ENCODE measurements around the gene SRSF1. TPM values are rescaled to one million over a fixed set of nuclear protein-coding genes. Genes with fewer than 3 reads are reported as not detected.

SRSF1 gene
- polyA plus RNA-seq, 1 donor: 213 TPM

DNA sequence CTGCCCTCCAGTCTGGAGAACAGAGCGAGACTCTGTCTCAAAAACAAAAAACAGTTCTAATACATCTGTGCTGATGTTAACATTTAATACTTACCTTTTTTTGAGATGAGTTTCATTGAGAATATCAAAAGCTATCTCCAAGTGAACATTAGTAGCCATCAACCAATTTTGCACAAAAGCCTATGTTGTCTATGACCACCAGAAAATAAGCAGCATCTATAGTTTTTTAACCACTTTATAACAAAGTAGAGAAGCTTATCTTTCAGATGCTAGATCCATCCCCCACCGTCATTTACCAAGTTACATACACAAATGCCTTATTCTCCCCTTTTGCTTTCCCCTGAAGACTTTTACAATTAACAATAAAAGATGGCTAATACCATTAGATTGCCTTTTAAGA is 4.1 kb downstream of the SRSF1 start:
- H3K27ac ChIP-seq (ENCODE audit: low read length): no peak overlapping the region
- H3K4me1 ChIP-seq (ENCODE audit: control insufficient read depth, insufficient read depth, low read length): peaks cover 23% of the 10 kb centered on the region
- H3K4me3 ChIP-seq (ENCODE audit: low read length): no peak overlapping the region
- H3K27me3 ChIP-seq (ENCODE audit: control insufficient read depth, insufficient read depth, low read length): no peaks in the 10 kb centered on the region
- no peak for DNase-seq
- H3K36me3 ChIP-seq (ENCODE audit: control insufficient read depth, insufficient read depth, low read length): peaks cover 35% of the 10 kb centered on the region
- no CpG with 5 or more reads among the region's 2 CpGs for WGBS (ENCODE audit: insufficient coverage, low lambda C conversion rate)
- H3K9me3 ChIP-seq (ENCODE audit: control insufficient read depth, low read depth, low read length): no peaks in the 10 kb centered on the region

DNA sequence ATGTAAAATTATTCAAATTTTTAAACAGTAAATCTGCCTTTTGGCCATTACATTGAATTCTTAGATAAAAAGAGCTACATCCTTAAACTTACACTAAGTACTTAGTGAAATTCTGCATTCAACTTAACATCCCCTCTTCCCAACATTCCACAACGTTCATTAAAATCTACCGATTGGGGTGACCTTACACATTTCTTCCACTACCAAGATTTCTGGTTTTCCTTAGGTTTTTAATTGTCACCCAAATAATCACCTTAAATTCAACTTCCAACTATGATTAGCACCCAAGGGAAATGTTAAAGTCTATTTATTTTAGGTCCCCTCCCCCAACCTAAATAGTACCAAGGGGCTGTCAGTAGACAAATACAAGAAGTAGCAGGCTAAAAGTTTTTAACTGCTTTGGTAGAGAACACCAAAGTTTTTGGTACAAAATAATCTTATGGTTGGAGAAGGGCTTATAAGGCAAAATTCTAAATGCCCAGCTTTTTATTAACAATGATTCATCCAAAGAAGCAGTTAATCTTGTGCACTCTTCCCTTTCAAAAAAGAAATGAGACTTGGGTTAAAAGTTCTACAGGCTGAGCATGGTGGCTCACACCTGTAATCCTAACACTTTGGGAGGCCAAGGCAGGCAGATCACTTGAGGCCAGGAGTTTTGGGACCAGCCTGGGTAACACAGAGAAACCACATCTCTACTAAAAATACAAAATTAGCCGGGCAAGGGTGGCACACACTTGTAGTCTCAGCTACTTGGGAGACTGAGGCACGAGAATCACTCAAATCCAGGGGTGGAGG is 4.7 kb downstream of the SRSF1 start:
- Histone ChIP-seq H3K27ac (ENCODE audit: low read length) (no peak overlapping the region), H3K4me3 (ENCODE audit: low read length) (no peak overlapping the region), H3K4me1 (ENCODE audit: control insufficient read depth, insufficient read depth, low read length) (peaks cover 23% of the 10 kb centered on the region), H3K9me3 (ENCODE audit: control insufficient read depth, low read depth, low read length) (no peaks in the 10 kb centered on the region), H3K27me3 (ENCODE audit: control insufficient read depth, insufficient read depth, low read length) (no peaks in the 10 kb centered on the region), H3K36me3 (ENCODE audit: control insufficient read depth, insufficient read depth, low read length) (peaks cover 37% of the 10 kb centered on the region)
- no peak for DNase-seq
- 73% methylated on average over 2 of the region's 4 CpGs for WGBS (ENCODE audit: insufficient coverage, low lambda C conversion rate)

DNA sequence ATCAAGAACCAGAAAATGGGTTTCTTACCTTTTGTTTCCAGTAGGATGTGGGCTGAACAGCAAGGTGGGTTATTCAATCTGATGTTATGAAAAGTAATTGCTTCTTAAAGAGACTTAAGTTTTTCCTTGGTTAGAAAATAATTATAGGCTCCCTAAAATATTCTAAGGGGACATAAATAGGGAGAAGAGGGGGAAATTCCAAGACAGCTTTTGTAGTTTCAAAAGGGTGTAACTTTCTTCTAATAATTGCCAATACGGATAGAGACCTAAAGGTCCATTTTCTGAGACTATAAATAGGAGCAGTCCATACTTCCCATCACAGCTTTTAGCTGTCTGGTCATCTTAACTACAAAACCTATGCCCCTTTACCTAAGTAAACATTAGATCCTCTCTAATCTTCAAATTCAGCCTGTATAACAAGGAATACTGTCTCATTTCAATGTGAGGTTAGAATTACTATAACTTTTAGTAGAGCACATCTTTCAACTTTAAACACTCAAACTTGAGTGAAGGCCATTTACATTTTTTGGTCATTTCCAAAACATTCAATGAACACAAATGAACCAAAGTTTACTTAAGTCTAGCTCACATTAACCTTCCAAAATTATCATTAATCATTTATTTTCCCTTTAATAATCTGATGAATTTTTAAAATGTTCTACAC is 5.5 kb downstream of the SRSF1 start:
- Histone ChIP-seq H3K27ac (ENCODE audit: low read length) (no peak overlapping the region), H3K9me3 (ENCODE audit: control insufficient read depth, low read depth, low read length) (no peaks in the 10 kb centered on the region), H3K36me3 (ENCODE audit: control insufficient read depth, insufficient read depth, low read length) (peaks cover 37% of the 10 kb centered on the region), H3K27me3 (ENCODE audit: control insufficient read depth, insufficient read depth, low read length) (no peaks in the 10 kb centered on the region), H3K4me3 (ENCODE audit: low read length) (no peak overlapping the region), H3K4me1 (ENCODE audit: control insufficient read depth, insufficient read depth, low read length) (peaks cover 23% of the 10 kb centered on the region)
- no CpG with 5 or more reads among the region's 1 CpG for WGBS (ENCODE audit: insufficient coverage, low lambda C conversion rate)
- DNase-seq: no peak

DNA sequence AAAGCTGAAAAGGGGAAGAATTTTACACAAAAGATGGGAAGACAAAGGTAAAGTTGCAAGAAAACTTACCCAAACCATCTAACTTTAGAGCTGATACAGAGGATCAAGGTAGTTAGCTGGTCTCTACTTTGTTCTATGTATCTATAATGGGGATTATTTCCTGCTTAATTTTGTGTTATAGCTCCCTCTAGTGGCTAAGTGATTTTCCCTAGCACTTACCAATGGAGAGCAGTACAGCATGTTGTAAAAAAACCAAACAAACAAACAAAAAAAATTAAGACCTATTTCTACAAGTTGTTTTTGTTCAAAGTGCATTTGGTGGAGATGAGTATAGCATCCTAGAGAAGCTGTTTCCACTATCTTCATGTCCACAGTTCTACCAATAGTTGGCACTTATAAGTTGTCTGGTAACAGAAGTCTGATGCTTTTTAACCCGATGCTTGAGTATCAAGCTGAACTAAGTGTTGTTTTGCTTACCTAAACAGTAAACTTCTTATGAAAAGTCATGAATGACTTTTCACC is 7.5 kb downstream of the SRSF1 start:
- no peak overlapping the region for H3K4me3 ChIP-seq (ENCODE audit: low read length)
- H3K27ac ChIP-seq (ENCODE audit: low read length): no peak overlapping the region
- WGBS (ENCODE audit: insufficient coverage, low lambda C conversion rate): no CpG with 5 or more reads among the region's 1 CpG
- no peaks in the 10 kb centered on the region for H3K9me3 ChIP-seq (ENCODE audit: control insufficient read depth, low read depth, low read length)
- H3K36me3 ChIP-seq (ENCODE audit: control insufficient read depth, insufficient read depth, low read length): peaks cover 25% of the 10 kb centered on the region
- no peaks in the 10 kb centered on the region for H3K27me3 ChIP-seq (ENCODE audit: control insufficient read depth, insufficient read depth, low read length)
- peak; percentile 47 to 63 for DNase-seq
- H3K4me1 ChIP-seq (ENCODE audit: control insufficient read depth, insufficient read depth, low read length): peaks cover 10% of the 10 kb centered on the region

DNA sequence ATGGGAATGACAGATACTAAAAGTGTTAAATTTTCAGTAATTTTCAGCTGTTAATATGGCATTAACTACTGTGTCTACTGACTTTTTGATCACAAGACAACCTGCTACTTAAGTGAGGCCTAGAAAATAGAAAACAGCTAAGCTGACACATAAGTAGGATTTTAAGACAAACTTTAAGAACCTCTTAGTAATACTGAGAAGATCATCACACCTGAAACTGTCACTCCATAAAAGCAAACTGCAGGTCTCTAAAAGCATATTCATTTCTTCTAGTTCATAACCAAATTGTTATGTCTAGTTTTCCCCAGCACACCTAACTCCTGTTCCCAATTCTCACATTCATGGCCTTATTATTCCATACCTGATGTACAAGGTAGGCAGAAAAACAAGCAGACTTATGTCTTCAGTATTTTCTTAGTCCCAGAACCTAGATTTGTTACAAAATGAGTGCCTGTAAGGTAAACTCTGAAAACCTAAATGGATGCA is 8.0 kb downstream of the SRSF1 start:
- Histone ChIP-seq H3K27me3 (ENCODE audit: control insufficient read depth, insufficient read depth, low read length) (no peaks in the 10 kb centered on the region), H3K27ac (ENCODE audit: low read length) (no peak overlapping the region), H3K36me3 (ENCODE audit: control insufficient read depth, insufficient read depth, low read length) (peaks cover 22% of the 10 kb centered on the region), H3K4me1 (ENCODE audit: control insufficient read depth, insufficient read depth, low read length) (peaks cover 7% of the 10 kb centered on the region), H3K4me3 (ENCODE audit: low read length) (no peak overlapping the region), H3K9me3 (ENCODE audit: control insufficient read depth, low read depth, low read length) (no peaks in the 10 kb centered on the region)
- DNase-seq: no peak

DNA sequence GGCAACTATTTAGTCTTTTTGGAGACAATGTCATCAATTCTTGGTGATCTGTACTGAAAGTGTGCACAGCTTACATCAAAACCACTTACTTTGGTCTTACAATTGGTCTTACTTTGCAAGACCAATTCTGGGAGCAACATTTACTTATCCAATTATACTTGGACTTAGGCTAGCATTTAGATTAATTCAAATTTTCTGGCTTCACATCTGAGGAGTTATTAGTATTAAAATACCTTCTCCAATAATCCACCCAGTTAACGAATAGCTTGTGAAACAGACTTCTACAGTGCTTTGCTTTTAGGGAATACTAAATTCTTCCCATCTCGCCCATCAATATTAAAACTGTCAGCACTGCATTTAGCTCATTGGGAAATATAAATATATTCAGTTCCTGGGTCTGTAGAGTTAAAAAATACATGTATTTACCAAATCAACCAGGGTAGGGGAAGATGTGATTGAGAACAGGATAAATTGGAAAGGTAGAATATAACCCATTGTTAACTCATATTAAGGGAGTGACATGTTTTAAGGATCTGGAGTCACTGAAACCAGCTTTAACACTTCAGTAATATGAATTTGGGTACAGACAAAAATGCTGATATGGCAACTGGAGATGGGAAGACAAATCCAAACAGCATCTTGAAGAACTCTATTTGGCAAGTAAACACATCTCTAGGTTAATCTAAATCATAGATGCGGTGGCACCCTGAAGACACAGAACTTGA is 9.8 kb downstream of the SRSF1 start:
- 90% methylated on average over 3 of the region's 3 CpGs for WGBS (ENCODE audit: insufficient coverage, low lambda C conversion rate)
- DNase-seq: no peak
- Histone ChIP-seq H3K27ac (ENCODE audit: low read length) (no peak overlapping the region), H3K36me3 (ENCODE audit: control insufficient read depth, insufficient read depth, low read length) (peaks cover 8% of the 10 kb centered on the region), H3K27me3 (ENCODE audit: control insufficient read depth, insufficient read depth, low read length) (no peaks in the 10 kb centered on the region), H3K4me1 (ENCODE audit: control insufficient read depth, insufficient read depth, low read length) (peaks cover 6% of the 10 kb centered on the region), H3K4me3 (ENCODE audit: low read length) (no peak overlapping the region), H3K9me3 (ENCODE audit: control insufficient read depth, low read depth, low read length) (no peaks in the 10 kb centered on the region)

DNA sequence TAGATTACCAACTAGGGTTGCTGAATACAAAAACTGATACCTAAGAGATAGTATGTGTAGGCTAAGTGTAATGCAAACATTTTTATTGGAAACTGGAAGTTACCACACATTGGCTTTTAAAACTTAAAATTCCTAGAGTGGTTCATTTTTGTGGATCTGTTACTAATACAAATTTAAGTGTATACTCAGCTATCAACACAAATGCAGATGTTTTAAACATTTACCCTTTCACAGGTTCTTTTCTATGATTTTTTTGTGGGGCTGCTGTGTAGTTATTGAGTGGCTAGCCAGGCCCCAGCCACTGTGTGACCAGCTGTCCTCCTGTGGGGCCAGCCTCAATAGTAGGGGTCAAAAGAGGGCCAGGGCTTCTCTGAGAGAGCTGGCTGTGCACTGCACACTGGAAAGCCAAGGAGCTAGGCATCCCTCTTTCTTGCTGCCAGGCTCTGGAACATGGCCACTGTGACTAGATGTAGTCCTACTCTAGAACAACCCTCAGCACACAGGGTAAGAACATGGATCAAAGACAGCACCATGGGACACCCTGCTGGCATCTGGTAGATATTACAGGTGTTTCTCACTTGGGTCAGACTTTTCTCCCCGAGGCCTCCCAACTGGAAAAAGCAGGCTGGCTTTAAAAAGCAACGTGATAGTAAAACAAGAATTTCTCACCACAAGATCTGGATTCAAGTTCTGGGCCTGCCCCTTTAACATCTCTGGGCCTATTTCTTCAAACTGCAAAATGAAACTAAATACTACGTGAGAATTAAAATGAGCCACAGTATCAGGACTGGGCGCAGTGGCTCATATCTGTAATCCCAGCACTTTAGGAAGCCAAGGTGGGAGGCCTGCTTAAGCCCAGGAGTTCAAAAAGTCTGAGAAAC is 11.7 kb downstream of the SRSF1 start:
- H3K4me1 ChIP-seq (ENCODE audit: control insufficient read depth, insufficient read depth, low read length): peaks cover 6% of the 10 kb centered on the region
- H3K27me3 ChIP-seq (ENCODE audit: control insufficient read depth, insufficient read depth, low read length): no peaks in the 10 kb centered on the region
- peak; percentile 72 to 76 for DNase-seq
- peaks cover 2% of the 10 kb centered on the region for H3K36me3 ChIP-seq (ENCODE audit: control insufficient read depth, insufficient read depth, low read length)
- 80% methylated on average over 2 of the region's 4 CpGs for WGBS (ENCODE audit: insufficient coverage, low lambda C conversion rate)
- no peaks in the 10 kb centered on the region for H3K9me3 ChIP-seq (ENCODE audit: control insufficient read depth, low read depth, low read length)
- no peak overlapping the region for H3K4me3 ChIP-seq (ENCODE audit: low read length)
- no peak overlapping the region for H3K27ac ChIP-seq (ENCODE audit: low read length)

DNA sequence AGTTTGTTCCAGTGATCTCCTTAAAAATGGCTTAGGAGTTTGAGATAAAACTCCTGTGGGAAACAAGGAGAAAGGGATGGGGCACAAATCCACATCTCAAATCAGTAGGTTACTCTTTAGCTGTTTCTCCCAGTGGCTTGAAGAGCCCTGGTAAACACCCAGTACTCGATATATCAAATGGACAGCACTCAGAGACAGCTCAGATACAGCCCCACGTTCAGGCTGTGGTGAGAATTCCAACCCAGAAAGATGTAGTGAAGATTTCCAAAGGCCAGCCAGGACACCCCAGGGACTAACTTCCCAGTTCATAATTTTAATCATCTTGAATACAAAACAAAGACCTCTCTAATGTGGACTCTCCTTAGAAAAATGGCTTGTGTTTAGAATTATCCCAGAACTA is 12.6 kb downstream of the SRSF1 start:
- H3K4me1 ChIP-seq (ENCODE audit: control insufficient read depth, insufficient read depth, low read length): peaks cover 6% of the 10 kb centered on the region
- H3K27me3 ChIP-seq (ENCODE audit: control insufficient read depth, insufficient read depth, low read length): no peaks in the 10 kb centered on the region
- no peak overlapping the region for H3K27ac ChIP-seq (ENCODE audit: low read length)
- H3K9me3 ChIP-seq (ENCODE audit: control insufficient read depth, low read depth, low read length): no peaks in the 10 kb centered on the region
- WGBS (ENCODE audit: insufficient coverage, low lambda C conversion rate): 20% methylated on average over 1 of the region's 2 CpGs
- H3K36me3 ChIP-seq (ENCODE audit: control insufficient read depth, insufficient read depth, low read length): peaks cover 2% of the 10 kb centered on the region
- no peak overlapping the region for H3K4me3 ChIP-seq (ENCODE audit: low read length)
- DNase-seq: no peak

DNA sequence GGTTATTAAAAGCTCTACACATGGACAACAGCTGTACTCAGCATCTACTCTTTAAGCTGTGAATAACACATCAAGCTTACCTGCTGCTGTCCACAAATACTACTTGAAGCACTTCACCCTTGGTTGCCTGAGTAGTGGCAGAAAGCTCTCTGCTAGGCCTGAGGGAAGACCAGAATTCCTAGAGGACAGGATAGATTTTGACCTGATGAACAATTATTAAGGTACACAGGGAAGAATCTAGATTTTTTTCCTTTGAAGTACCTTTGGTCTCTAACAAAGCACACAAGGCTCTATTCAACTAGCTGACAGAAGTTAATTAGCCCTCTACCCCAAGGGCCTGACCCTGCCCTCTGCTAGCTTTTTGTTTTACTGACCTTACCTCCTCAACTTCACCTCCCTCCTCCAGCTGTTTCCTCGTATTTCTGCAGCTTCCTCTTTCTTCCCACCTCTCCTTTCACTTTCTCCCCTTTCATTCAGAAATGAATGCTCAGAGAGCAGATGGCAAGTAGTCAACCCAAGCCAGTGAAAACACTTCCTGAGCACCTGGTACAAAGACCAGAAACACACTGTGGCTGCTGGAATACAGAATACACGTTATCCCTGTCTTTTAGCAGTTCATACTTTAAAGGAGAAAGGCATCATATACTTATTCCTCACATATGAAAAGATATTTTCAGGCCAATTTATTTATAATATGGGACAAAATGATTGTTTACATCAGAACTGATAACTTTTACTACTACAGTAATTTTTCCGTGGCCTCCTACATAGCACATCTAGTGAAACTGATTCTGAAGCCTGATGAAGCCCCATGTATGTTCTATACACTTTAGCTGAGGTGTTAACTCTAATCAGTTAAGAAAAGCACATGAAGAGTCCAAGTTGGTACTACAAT is 13.3 kb downstream of the SRSF1 start:
- Histone ChIP-seq H3K27me3 (ENCODE audit: control insufficient read depth, insufficient read depth, low read length) (no peaks in the 10 kb centered on the region), H3K27ac (ENCODE audit: low read length) (no peak overlapping the region), H3K4me1 (ENCODE audit: control insufficient read depth, insufficient read depth, low read length) (peaks cover 6% of the 10 kb centered on the region), H3K36me3 (ENCODE audit: control insufficient read depth, insufficient read depth, low read length) (peaks cover 2% of the 10 kb centered on the region), H3K9me3 (ENCODE audit: control insufficient read depth, low read depth, low read length) (no peaks in the 10 kb centered on the region), H3K4me3 (ENCODE audit: low read length) (no peak overlapping the region)
- 20% methylated on average over 1 of the region's 3 CpGs for WGBS (ENCODE audit: insufficient coverage, low lambda C conversion rate)
- DNase-seq: peak in 1 of 2 donors; percentile 62

Measured in large intestine (tissue), 3 donors.